Calu3 (cell line): ENCODE data around the gene SH2B2. TPM values are rescaled to one million over a fixed set of nuclear protein-coding genes. Genes with fewer than 3 reads are reported as not detected.

Experiments
- BruUV-seq: library from RNA; stranded (reverse); fragments of 400-500 nt; replicated peaks from 2 replicates; lab custom pipeline; 2021; lab: Mats Ljungman, UMichigan
- CTCF ChIA-PET: fragments of 300-600 bp; sonication (Branson Sonifier 250); formaldehyde crosslinking; loops from one replicate; lab custom pipeline; 2022; ENCODE audit warnings: antibody characterized with exemption; lab: Charles Lee
- DNase-seq: peaks from one replicate; pipeline ENCODE4 v3.0.0; 2022
- H3K27ac Mint-ChIP-seq: one replicate; pipeline ENCODE4 v1.8.0; 2022; ENCODE audit warnings: mixed read lengths; ENCODE audit not compliant: unreplicated experiment
- H3K27me3 Mint-ChIP-seq: one replicate; pipeline ENCODE4 v1.8.0; 2022; ENCODE audit warnings: mixed read lengths; ENCODE audit not compliant: unreplicated experiment
- H3K36me3 Mint-ChIP-seq: one replicate; pipeline ENCODE4 v1.8.0; 2022; ENCODE audit warnings: mild to moderate bottlenecking, moderate library complexity, mixed read lengths; ENCODE audit not compliant: insufficient read depth, unreplicated experiment
- H3K4me1 Mint-ChIP-seq: one replicate; pipeline ENCODE4 v1.8.0; 2022; ENCODE audit warnings: mild to moderate bottlenecking, low read depth, mixed read lengths; ENCODE audit not compliant: unreplicated experiment
- H3K4me3 Mint-ChIP-seq: one replicate; pipeline ENCODE4 v1.8.0; 2022; ENCODE audit warnings: mild to moderate bottlenecking, low read depth, moderate library complexity, mixed read lengths; ENCODE audit not compliant: unreplicated experiment
- H3K9me3 Mint-ChIP-seq: one replicate; pipeline ENCODE4 v1.8.0; 2022; ENCODE audit warnings: low read depth, mixed read lengths; ENCODE audit not compliant: unreplicated experiment
- CTCF ChIP-seq: fragments of 200-600 bp; IDR thresholded peaks from one replicate; pipeline ENCODE4 v1.8.0; 2022; ENCODE audit warnings: antibody characterized with exemption; ENCODE audit not compliant: unreplicated experiment
- intact Hi-C: fragments of 100-400 bp; cut with micrococcal nuclease; formaldehyde crosslinking; loops from one replicate; pipeline ENCODE4 v1.10.0; 2022; ENCODE audit not compliant: unreplicated experiment
- total RNA-seq: library from RNA; stranded (reverse); gene quantifications from 2 replicates; pipeline ENCODE4 v1.2.3, GENCODE V29; 2022

Gene SH2B2
- total RNA-seq, 1 experiment from 2014 or later = 2.7 TPM

- H3K9me3 Mint-ChIP-seq = no peaks in the 10 kb centered on the region
- no TSS peak for BruUV-seq
- no peaks in the 10 kb centered on the region for H3K36me3 Mint-ChIP-seq
- no peaks in the 10 kb centered on the region for H3K27me3 Mint-ChIP-seq
- CTCF ChIA-PET = no interaction called here
- H3K27ac Mint-ChIP-seq = no peak overlapping the region
- no peak for DNase-seq
- H3K4me3 Mint-ChIP-seq = no peak overlapping the region
- intact Hi-C loops = no loop called here
- no peaks in the 10 kb centered on the region for H3K4me1 Mint-ChIP-seq
- no peak for TF ChIP-seq CTCF
Observed at GRCh38 chr7:102253066-102253972, 33.3 kb upstream of the SH2B2 start.

- no peaks in the 10 kb centered on the region for H3K27me3 Mint-ChIP-seq
- H3K4me1 Mint-ChIP-seq = no peaks in the 10 kb centered on the region
- intact Hi-C loops = no loop called here
- CTCF ChIA-PET = no interaction called here
- no peaks in the 10 kb centered on the region for H3K36me3 Mint-ChIP-seq
- no peak overlapping the region for H3K27ac Mint-ChIP-seq
- no peak for DNase-seq
- TF ChIP-seq CTCF = no peak
- no peaks in the 10 kb centered on the region for H3K9me3 Mint-ChIP-seq
- H3K4me3 Mint-ChIP-seq = no peak overlapping the region
- BruUV-seq = no TSS peak
Observed at GRCh38 chr7:102253973-102254370, 32.7 kb upstream of the SH2B2 start.

GRCh38 chr7:102254521-102254920, 32.1 kb upstream of the SH2B2 start:
- DNase-seq = no peak
- intact Hi-C loops = no loop called here
- Mint-ChIP-seq H3K9me3 (no peaks in the 10 kb centered on the region), H3K27me3 (no peaks in the 10 kb centered on the region), H3K4me1 (no peaks in the 10 kb centered on the region), H3K4me3 (no peak overlapping the region), H3K27ac (no peak overlapping the region), H3K36me3 (no peaks in the 10 kb centered on the region)
- BruUV-seq = no TSS peak
- CTCF ChIA-PET = no interaction called here
- no peak for TF ChIP-seq CTCF

- no TSS peak for BruUV-seq
- Mint-ChIP-seq H3K4me1 (no peaks in the 10 kb centered on the region), H3K4me3 (no peak overlapping the region), H3K27me3 (no peaks in the 10 kb centered on the region), H3K27ac (no peak overlapping the region), H3K36me3 (no peaks in the 10 kb centered on the region), H3K9me3 (no peaks in the 10 kb centered on the region)
- intact Hi-C loops = no loop called here
- no peak for TF ChIP-seq CTCF
- DNase-seq = no peak
- CTCF ChIA-PET = interaction anchor here (0.7 kb wide), 1 partner anchor 123 kb away, joined by 3 read pairs; no protein-coding TSS in a partner anchor
Observed at GRCh38 chr7:102255501-102255900, 31.2 kb upstream of the SH2B2 start.
